GM21367 (cell line): Measurements from ENCODE around the gene UGT8.
"Not testable (repeated sequence)": the region's sequence is repeated elsewhere in the genome, so short reads cannot be mapped to it uniquely, and the experiment has no call there.

ENCODE experiments used
- ATAC-seq: cut with Tn5 transposase; IDR thresholded peaks from one replicate; pipeline ENCODE4 v1.9.1; 2021; ENCODE audit not compliant: unreplicated experiment

UGT8 gene

GRCh38 chr4:114603497-114603896 lies 4.9 kb downstream of the UGT8 start:
- peak; percentile 92 for ATAC-seq

- ATAC-seq = no peak
Observed at GRCh38 chr4:114606245-114606644, 7.6 kb downstream of the UGT8 start.

- ATAC-seq = no peak
Observed at GRCh38 chr4:114607056-114607455, 8.4 kb downstream of the UGT8 start.

GRCh38 chr4:114613560-114613959 lies 15.0 kb downstream of the UGT8 start:
- ATAC-seq = no peak

- ATAC-seq = no peak
Observed at GRCh38 chr4:114615435-114615834, 16.8 kb downstream of the UGT8 start.

- ATAC-seq = not testable (repeated sequence)
Observed at GRCh38 chr4:114616036-114616435, 17.4 kb downstream of the UGT8 start.

GRCh38 chr4:114626196-114626595 lies 27.6 kb downstream of the UGT8 start:
- no peak for ATAC-seq

GRCh38 chr4:114636192-114636935 lies 37.8 kb downstream of the UGT8 start:
- no peak for ATAC-seq

GRCh38 chr4:114642173-114642780 lies 43.7 kb downstream of the UGT8 start:
- no peak for ATAC-seq

GRCh38 chr4:114649908-114650307 lies 51.3 kb downstream of the UGT8 start:
- ATAC-seq = no peak

- no peak for ATAC-seq
Observed at GRCh38 chr4:114653675-114654074, 55.1 kb downstream of the UGT8 start.

GRCh38 chr4:114654592-114654991 lies 56.0 kb downstream of the UGT8 start:
- ATAC-seq = no peak

- no peak for ATAC-seq
Observed at GRCh38 chr4:114658179-114658578, 59.6 kb downstream of the UGT8 start.

- ATAC-seq = no peak
Observed at GRCh38 chr4:114658776-114659175, 60.2 kb downstream of the UGT8 start.

GRCh38 chr4:114659386-114660008 lies 60.9 kb downstream of the UGT8 start:
- peak; percentile 99 for ATAC-seq

- no peak for ATAC-seq
Observed at GRCh38 chr4:114663083-114663482, 64.5 kb downstream of the UGT8 start.

GRCh38 chr4:114668577-114668976 lies 70.0 kb downstream of the UGT8 start:
- no peak for ATAC-seq

- peak; percentile 64 for ATAC-seq
Observed at GRCh38 chr4:114670733-114671132, 72.1 kb downstream of the UGT8 start.

- ATAC-seq = no peak
Observed at GRCh38 chr4:114673306-114673705, 74.7 kb downstream of the UGT8 start.

- no peak for ATAC-seq
Observed at GRCh38 chr4:114674080-114674479, 75.5 kb downstream of the UGT8 start.

GRCh38 chr4:114677346-114677979 lies 78.9 kb downstream of the UGT8 start:
- ATAC-seq = no peak

- ATAC-seq = no peak
Observed at GRCh38 chr4:114684462-114684861, 85.9 kb downstream of the UGT8 start.
